Muscle layer of duodenum (tissue), 2 donors: ENCODE data around the gene OBSCN.

ENCODE experiments used
- H3K27ac ChIP-seq: one replicate; pipeline ENCODE4 v1.7.0; 2013; ENCODE audit warnings: mild to moderate bottlenecking, low read length
- H3K27me3 ChIP-seq: one replicate; pipeline ENCODE4 v1.7.0; 2013; ENCODE audit warnings: low read depth, mild to moderate bottlenecking, control low read depth, low read length
- H3K36me3 ChIP-seq, 2 donors: one replicate each; pipeline ENCODE4 v1.7.0; 2013; ENCODE audit warnings: low read length in 2 of 2, control low read depth in 1 of 2, mild to moderate bottlenecking in 1 of 2; ENCODE audit not compliant: insufficient read depth in 2 of 2, control insufficient read depth in 1 of 2
- H3K4me1 ChIP-seq, 2 donors: one replicate each; pipeline ENCODE4 v1.7.0; 2013; ENCODE audit warnings: low read length in 2 of 2, mild to moderate bottlenecking in 2 of 2, control low read depth in 1 of 2, moderate library complexity in 1 of 2; ENCODE audit not compliant: insufficient read depth in 2 of 2, control insufficient read depth in 1 of 2
- H3K4me3 ChIP-seq, 2 donors: one replicate each; pipeline ENCODE4 v1.7.0; 2013; ENCODE audit warnings: low read length in 2 of 2, low read depth in 1 of 2, mild to moderate bottlenecking in 1 of 2
- H3K9me3 ChIP-seq, 2 donors: one replicate each; pipeline ENCODE4 v1.7.0; 2013; ENCODE audit warnings: low read length in 2 of 2, control low read depth in 1 of 2, mild to moderate bottlenecking in 1 of 2; ENCODE audit not compliant: control insufficient read depth in 1 of 2
- donor health status: healthy.

Gene OBSCN

DNA sequence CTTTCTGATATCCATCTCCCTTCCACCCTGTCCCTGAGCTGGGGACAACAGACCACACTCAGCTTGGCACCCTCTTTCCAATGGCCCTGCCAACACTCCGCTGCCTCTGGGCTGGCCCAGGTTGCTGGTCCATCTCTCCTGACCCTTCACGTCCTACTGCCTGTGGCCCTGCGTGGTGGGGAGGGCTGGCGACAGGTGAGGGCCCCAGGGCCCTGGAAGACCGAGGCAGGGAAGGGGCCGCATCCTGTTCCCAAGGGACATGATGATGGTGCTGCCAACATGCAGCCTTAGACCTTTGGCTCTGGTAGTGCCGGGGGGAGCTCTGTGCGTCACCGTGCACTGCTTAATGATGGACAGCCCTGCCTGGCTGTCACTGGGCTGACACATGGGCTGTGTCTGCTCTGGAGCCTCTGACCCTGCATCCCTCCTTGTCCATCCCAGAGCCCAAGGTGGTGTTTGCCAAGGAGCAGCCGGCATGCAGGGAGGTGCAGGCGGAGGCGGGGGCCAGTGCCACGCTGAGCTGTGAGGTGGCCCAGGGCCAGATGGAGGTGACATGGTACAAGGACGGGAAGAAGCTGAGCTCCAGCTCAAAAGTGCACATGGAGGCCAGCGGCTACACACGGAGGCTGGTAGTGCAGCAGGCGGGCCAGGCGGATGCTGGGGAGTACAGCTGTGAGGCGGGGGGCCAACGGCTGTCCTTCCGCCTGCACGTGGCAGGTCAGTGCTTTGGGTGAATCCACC is 65.2 kb downstream of the OBSCN start:
- H3K9me3 ChIP-seq, result no peaks in the 10 kb centered on the region
- H3K36me3 ChIP-seq, result peaks cover 0 to 5% of the 10 kb centered on the region in 2 donors
- no peak overlapping the region for H3K27ac ChIP-seq
- H3K4me3 ChIP-seq, result no peak overlapping the region
- H3K4me1 ChIP-seq, result peaks cover 0 to 10% of the 10 kb centered on the region in 2 donors
- no peaks in the 10 kb centered on the region for H3K27me3 ChIP-seq

DNA sequence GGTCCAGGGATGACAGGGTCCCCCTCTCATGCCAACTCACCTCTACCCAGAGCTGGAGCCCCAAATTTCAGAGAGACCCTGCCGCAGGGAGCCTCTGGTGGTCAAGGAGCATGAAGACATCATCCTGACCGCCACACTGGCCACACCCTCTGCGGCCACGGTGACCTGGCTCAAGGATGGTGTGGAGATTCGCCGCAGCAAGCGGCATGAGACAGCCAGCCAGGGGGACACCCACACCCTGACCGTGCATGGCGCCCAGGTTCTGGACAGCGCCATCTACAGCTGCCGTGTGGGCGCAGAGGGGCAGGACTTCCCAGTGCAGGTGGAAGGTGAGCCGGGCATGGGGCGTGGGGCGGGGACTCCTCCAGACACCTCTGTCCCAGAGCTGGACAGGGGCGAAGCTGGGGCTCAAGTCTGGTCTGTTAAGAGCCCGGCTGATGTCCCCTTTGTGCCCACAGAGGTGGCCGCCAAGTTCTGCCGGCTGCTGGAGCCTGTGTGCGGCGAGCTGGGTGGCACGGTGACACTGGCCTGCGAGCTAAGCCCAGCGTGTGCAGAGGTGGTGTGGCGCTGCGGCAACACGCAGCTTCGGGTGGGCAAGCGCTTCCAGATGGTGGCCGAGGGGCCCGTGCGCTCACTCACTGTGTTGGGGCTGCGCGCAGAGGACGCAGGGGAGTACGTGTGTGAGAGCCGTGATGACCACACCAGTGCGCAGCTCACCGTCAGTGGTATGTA is 66.0 kb downstream of the OBSCN start:
- H3K4me1 ChIP-seq, result peaks cover 0 to 10% of the 10 kb centered on the region in 2 donors
- no peaks in the 10 kb centered on the region for H3K9me3 ChIP-seq
- H3K27ac ChIP-seq, result no peak overlapping the region
- H3K27me3 ChIP-seq, result no peaks in the 10 kb centered on the region
- no peak overlapping the region for H3K4me3 ChIP-seq
- H3K36me3 ChIP-seq, result no peaks in the 10 kb centered on the region

DNA sequence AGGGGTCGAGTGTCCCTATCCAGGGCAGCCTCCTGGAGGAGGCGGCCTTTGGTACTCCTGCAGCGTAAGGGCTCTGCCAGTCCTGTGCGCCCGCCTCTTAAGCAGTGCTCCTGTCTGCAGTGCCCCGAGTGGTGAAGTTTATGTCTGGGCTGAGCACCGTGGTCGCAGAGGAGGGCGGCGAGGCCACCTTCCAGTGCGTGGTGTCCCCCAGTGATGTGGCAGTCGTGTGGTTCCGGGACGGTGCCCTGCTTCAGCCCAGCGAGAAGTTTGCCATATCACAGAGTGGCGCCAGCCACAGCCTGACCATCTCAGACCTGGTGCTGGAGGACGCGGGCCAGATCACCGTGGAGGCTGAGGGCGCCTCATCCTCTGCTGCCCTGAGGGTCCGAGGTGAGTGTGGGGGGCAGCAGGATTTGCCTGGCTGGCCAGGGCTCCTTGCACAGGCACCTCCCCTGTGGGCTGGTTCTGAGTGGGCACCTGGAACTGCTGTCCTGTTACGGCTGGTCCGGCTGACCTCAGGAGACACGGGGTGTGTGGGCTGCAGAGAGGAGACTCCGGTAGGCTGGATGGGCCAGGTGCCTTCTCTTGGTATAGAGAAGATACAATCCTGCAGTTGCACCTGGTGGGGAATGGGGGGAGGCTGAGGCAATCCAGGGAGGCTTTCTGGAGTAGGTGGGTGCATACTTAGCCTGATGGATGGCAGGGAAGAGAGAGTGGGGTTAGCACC is 66.8 kb downstream of the OBSCN start:
- Histone ChIP-seq H3K27me3 (no peaks in the 10 kb centered on the region), H3K27ac (no peak overlapping the region), H3K36me3 (no peaks in the 10 kb centered on the region), H3K4me1 (peaks cover 0 to 10% of the 10 kb centered on the region in 2 donors), H3K4me3 (peak overlapping the region in 1 of 2 donors; percentile 74), H3K9me3 (no peaks in the 10 kb centered on the region)

DNA sequence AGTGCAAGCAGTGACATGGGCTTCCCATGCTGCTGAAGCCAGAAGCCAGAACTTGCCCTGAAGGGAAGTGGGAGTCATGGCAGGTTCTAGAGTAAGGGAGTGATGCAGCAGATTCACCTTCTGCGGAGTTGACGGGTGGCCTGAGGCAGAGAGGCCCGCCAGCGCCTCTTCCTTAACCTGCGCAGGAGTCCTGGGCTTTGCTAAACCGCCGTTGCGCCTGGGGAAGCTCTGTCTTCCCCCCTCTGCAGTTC is 67.3 kb downstream of the OBSCN start:
- Histone ChIP-seq H3K9me3 (no peaks in the 10 kb centered on the region), H3K36me3 (peaks cover 0 to 3% of the 10 kb centered on the region in 2 donors), H3K4me1 (peaks cover 0 to 10% of the 10 kb centered on the region in 2 donors), H3K27me3 (no peaks in the 10 kb centered on the region), H3K4me3 (peak overlapping the region; percentile 53 to 74), H3K27ac (no peak overlapping the region)

DNA sequence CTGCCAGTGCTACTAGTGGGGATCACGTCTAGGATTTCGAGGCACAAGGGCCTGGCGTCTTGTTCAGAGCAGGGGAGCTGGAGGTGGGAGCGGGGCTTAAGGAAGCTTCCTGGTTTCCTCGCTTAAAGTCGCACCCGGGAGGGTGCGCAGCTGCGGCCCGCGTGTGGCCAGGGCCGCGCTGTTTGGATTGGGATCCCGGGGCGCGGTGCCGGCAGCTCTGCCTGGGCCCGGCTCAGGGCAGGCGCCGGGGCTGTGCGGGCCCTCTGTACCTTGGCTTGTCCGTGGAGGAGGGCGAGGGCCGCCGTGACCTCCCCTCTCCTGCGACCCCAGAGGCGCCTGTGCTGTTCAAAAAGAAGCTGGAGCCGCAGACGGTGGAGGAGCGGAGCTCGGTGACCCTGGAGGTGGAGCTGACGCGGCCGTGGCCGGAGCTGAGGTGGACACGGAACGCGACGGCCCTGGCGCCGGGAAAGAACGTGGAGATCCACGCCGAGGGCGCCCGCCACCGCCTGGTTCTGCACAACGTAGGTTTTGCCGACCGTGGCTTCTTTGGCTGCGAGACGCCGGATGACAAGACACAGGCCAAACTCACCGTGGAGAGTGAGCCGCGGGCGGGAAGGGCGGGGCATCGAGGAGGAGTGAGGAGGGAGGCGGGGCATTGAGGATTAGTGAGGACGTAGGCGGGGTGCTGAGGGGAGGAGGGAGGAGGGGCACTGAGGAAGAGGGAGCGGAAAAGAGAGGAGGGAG is 67.8 kb downstream of the OBSCN start:
- no peak overlapping the region for H3K27ac ChIP-seq
- no peaks in the 10 kb centered on the region for H3K27me3 ChIP-seq
- peak overlapping the region; percentile 53 to 74 for H3K4me3 ChIP-seq
- no peaks in the 10 kb centered on the region for H3K9me3 ChIP-seq
- H3K36me3 ChIP-seq, result peaks cover 0 to 8% of the 10 kb centered on the region in 2 donors
- peaks cover 0 to 10% of the 10 kb centered on the region in 2 donors for H3K4me1 ChIP-seq

DNA sequence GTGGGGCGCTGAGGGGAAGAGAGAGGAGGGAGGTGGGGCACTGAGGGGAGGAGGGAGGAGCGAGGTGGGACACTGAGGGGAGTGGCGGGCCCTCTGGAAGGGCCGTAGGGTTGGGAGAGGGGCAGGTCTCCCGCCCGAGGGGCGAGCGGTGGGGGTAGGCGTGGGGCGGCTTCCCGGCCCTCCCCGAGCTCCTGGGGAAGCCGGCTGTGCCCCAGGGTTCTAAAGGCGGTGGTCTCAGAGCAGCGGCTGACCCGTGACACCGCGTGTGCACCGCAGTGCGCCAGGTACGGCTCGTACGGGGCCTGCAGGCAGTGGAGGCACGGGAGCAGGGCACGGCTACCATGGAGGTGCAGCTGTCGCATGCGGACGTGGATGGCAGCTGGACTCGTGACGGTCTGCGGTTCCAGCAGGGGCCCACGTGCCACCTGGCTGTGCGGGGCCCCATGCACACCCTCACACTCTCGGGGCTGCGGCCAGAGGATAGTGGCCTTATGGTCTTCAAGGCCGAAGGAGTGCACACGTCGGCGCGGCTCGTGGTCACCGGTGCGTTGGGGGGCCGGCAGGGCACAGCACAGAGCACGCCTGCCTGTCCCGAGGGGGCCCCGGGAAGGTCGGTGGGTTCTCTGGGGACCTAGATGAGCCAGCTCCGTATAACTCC is 68.5 kb downstream of the OBSCN start:
- Histone ChIP-seq H3K27ac (no peak overlapping the region), H3K27me3 (no peaks in the 10 kb centered on the region), H3K4me1 (peaks cover 0 to 10% of the 10 kb centered on the region in 2 donors), H3K4me3 (peak overlapping the region; percentile 53 to 74), H3K9me3 (no peaks in the 10 kb centered on the region), H3K36me3 (peaks cover 0 to 11% of the 10 kb centered on the region in 2 donors)

DNA sequence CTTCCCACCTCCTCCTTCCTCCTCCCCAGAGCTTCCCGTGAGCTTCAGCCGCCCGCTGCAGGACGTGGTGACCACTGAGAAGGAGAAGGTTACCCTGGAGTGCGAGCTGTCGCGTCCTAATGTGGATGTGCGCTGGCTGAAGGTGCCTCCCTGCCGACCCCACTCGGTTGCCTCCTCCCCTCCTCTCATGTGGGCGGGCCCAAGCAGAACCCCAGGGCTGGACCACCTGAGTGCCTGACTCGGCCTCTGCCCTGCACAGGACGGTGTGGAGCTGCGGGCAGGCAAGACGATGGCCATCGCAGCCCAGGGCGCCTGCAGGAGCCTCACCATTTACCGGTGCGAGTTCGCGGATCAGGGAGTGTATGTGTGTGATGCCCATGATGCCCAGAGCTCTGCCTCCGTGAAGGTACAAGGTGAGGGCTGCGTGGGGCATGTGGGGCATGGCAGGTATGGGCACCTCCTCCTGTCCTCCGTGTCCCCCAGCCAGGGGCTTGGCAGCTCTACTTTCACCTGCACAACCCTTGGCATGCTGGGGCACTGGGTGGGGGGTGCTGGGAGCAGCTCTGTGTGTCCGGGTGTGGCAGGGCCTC is 69.2 kb downstream of the OBSCN start:
- peaks cover 0 to 15% of the 10 kb centered on the region in 2 donors for H3K36me3 ChIP-seq

DNA sequence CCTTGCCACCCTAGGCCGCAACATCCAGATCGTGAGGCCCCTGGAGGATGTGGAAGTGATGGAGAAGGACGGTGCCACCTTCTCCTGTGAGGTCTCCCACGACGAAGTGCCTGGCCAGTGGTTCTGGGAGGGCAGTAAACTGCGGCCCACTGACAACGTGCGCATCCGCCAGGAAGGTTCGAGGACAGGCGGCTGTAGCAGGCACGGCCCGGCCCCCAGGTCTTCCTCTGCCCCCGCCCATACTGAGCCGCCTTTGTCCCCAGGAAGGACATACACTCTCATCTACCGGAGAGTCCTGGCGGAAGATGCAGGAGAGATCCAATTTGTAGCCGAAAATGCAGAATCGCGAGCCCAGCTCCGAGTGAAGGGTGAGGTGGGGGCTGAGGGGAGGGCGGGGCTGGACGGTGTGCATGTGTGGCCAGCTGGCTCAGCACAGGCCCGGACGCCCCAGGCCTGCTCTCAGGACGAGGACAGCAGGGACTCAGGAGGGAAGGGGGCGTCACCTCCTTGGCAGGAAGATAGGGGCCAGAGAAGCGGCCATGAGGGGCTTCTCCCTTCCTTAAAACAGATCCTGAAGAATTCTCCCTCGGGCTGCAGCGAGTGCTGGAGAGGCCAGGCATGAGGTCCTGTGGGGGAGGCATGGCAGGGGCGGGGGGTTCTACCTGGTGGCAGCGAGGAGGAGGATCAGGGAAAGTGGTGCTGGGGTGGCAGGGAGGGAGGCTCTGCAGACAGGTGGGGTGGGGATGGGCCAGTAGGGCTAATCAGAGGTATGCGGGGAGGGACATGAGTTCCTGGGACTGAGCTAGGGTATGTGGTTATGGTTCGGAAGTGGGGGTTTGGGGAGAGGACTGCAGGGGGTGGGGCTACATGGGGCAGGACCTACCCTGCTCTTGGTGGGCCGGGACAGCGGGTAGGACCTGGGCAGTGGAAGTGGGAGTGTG is 69.9 kb downstream of the OBSCN start:
- Histone ChIP-seq H3K27ac (no peak overlapping the region), H3K9me3 (no peaks in the 10 kb centered on the region), H3K36me3 (peaks cover 0 to 22% of the 10 kb centered on the region in 2 donors), H3K27me3 (no peaks in the 10 kb centered on the region), H3K4me3 (no peak overlapping the region), H3K4me1 (peaks cover 0 to 10% of the 10 kb centered on the region in 2 donors)

More for the DNA sequence above, 69.2 kb downstream of the OBSCN start:
- Histone ChIP-seq H3K27ac (no peak overlapping the region), H3K27me3 (no peaks in the 10 kb centered on the region), H3K4me3 (peak overlapping the region in 1 of 2 donors; percentile 74), H3K9me3 (no peaks in the 10 kb centered on the region), H3K4me1 (peaks cover 0 to 10% of the 10 kb centered on the region in 2 donors)

DNA sequence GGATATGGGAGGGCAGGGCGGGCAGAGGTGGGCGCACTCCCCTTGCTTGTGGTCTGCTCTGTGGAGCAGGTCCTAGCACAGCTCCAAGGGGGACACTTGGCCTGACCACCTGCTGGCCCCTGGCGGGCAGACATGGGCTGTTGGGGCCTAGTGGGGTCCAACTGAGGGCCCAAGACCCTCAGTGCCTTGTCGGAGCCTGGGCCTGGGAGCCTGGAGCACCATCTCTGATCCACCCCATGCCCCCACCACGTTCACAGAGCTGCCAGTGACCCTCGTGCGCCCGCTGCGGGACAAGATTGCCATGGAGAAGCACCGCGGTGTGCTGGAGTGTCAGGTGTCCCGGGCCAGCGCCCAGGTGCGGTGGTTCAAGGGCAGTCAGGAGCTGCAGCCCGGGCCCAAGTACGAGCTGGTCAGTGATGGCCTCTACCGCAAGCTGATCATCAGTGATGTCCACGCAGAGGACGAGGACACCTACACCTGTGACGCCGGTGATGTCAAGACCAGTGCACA is 70.6 kb downstream of the OBSCN start:
- Histone ChIP-seq H3K27ac (no peak overlapping the region), H3K4me3 (no peak overlapping the region), H3K9me3 (no peaks in the 10 kb centered on the region), H3K27me3 (no peaks in the 10 kb centered on the region), H3K4me1 (peaks cover 0 to 10% of the 10 kb centered on the region in 2 donors), H3K36me3 (peaks cover 0 to 25% of the 10 kb centered on the region in 2 donors)
